Colonic mucosa (tissue), 4 donors: ENCODE measurements around the gene CYTIP. TPM values are rescaled to one million over a fixed set of nuclear protein-coding genes. Genes with fewer than 3 reads are reported as not detected.

Experiments used
- DNase-seq: peaks from one replicate; pipeline ENCODE4 v3.0.0-alpha.2; 2020
- H3K27ac ChIP-seq: fragments of 200-600 bp; one replicate; pipeline ENCODE4 v1.8.0; 2021
- H3K27me3 ChIP-seq: fragments of 200-600 bp; one replicate; pipeline ENCODE4 v1.8.0; 2021
- H3K36me3 ChIP-seq: fragments of 200-600 bp; one replicate; pipeline ENCODE4 v1.8.0; 2021
- H3K4me1 ChIP-seq: fragments of 200-600 bp; one replicate; pipeline ENCODE4 v1.8.0; 2021; ENCODE audit warnings: mild to moderate bottlenecking
- H3K4me3 ChIP-seq: fragments of 200-600 bp; one replicate; pipeline ENCODE4 v1.8.0; 2021
- H3K9ac ChIP-seq, 2 donors: one replicate each; pipeline ENCODE4 v1.7.0; 2013; ENCODE audit warnings: control low read depth in 2 of 2, low read depth in 2 of 2, low read length in 2 of 2
- H3K9me3 ChIP-seq: fragments of 200-600 bp; one replicate; pipeline ENCODE4 v1.8.0; 2021
- intact Hi-C: fragments of 100-400 bp; cut with DNase I; formaldehyde crosslinking; loops from one replicate; pipeline ENCODE4 v1.14.1; 2022
- total RNA-seq, 2 donors: library from RNA; stranded (reverse); fragmentation: NEBNext Ultra II Directional in 1 of 2; extraction: Animal tissue kit (Norgen Biotek cat#: 25700) in 1 of 2; gene quantifications; one replicate each; pipeline ENCODE4 v1.2.1, GENCODE V29; 2021
- TF ChIP-seq, protein P1 (sequence below): fragments of 200-600 bp; IDR thresholded peaks from one replicate; pipeline ENCODE4 v1.8.0; 2022; ENCODE audit warnings: antibody characterized with exemption, mild to moderate bottlenecking
- donor health status: healthy.
- donor health status: DM: no; HTN: no; CAD: no.
- donor health status: DM: no; HTN: no; CAD: no.

The CYTIP gene
- total RNA-seq, 2 donors from 2014 or later = 5.9 to 8.0 TPM

DNA sequence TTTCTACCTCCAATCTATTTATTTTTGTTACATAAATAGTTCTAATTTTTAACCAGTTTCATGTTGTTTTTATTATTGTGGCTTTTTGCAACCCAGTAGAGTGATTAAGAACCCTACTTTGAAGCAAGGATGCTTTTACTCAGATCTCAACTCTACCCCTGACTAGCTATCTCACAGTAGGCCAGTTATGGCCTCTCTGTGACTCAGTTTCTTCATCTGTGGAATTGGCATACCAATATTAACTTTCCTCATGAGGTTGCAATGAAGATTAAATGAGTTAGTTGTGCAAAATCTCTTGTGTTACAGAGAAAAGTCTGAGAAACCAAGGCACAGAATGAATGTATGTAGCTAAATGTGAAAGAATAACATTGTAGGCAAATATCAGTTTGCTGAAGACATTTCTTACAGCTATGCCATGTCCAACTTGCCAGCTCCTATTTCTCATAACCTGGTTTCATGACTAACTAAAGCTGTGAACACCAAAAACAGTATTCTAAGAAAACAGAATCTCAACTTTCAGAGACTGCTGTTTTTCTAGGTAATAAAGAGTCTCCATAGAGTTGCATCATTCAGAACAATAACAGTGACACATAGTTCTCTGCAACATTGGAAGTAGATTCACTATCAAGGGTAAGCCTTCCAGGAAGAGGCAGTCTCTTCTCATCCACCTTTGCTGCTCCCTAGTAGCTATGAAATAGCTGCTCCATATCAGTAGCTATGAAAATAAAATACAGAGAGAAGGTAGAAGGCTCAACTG is 33.2 kb upstream of the CYTIP start:
- intact Hi-C loops = no loop called here
- Histone ChIP-seq H3K36me3 (no peaks in the 10 kb centered on the region), H3K27ac (no peak overlapping the region), H3K4me3 (no peak overlapping the region), H3K9me3 (no peaks in the 10 kb centered on the region), H3K27me3 (no peaks in the 10 kb centered on the region), H3K4me1 (no peaks in the 10 kb centered on the region), H3K9ac (no peak overlapping the region)
- TF ChIP-seq, protein P1, sequence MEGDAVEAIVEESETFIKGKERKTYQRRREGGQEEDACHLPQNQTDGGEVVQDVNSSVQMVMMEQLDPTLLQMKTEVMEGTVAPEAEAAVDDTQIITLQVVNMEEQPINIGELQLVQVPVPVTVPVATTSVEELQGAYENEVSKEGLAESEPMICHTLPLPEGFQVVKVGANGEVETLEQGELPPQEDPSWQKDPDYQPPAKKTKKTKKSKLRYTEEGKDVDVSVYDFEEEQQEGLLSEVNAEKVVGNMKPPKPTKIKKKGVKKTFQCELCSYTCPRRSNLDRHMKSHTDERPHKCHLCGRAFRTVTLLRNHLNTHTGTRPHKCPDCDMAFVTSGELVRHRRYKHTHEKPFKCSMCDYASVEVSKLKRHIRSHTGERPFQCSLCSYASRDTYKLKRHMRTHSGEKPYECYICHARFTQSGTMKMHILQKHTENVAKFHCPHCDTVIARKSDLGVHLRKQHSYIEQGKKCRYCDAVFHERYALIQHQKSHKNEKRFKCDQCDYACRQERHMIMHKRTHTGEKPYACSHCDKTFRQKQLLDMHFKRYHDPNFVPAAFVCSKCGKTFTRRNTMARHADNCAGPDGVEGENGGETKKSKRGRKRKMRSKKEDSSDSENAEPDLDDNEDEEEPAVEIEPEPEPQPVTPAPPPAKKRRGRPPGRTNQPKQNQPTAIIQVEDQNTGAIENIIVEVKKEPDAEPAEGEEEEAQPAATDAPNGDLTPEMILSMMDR = no peak
- no peak for DNase-seq

DNA sequence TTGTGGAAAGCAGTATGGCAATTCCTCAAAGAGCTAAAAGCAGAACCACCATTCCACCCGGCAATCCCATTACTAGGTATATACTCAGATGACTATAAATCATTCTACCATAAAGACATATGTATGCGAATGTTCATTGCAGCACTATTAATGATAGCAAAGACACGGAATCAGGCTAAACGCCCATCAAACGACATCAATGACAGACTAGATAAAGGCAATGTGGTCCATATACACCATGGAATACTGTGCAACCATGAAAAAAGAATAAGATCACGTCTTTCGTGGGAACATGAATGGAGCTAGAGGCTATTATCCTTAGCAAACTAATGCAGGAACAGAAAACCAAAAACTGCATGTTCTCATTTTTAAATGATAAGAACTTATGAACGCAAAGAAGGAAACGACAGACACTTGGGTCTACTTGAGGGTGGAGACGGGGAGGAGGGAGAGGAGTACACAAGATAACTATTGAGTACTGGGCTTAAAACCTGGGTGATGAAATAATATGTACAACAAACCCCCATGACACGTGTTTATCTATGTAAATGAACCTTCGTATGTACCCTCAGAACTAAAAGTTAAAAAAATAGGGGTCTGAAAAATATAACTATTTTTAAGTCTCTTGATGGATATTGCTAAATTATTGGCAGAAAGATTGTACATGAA is 32.0 kb upstream of the CYTIP start:
- intact Hi-C loops = no loop called here
- no peak overlapping the region for H3K4me3 ChIP-seq
- DNase-seq = no peak
- H3K9ac ChIP-seq = no peak overlapping the region
- no peaks in the 10 kb centered on the region for H3K36me3 ChIP-seq
- no peak overlapping the region for H3K27ac ChIP-seq
- H3K27me3 ChIP-seq = no peaks in the 10 kb centered on the region
- H3K4me1 ChIP-seq = no peaks in the 10 kb centered on the region
- TF ChIP-seq, protein P1 = no peak
- H3K9me3 ChIP-seq = no peaks in the 10 kb centered on the region

DNA sequence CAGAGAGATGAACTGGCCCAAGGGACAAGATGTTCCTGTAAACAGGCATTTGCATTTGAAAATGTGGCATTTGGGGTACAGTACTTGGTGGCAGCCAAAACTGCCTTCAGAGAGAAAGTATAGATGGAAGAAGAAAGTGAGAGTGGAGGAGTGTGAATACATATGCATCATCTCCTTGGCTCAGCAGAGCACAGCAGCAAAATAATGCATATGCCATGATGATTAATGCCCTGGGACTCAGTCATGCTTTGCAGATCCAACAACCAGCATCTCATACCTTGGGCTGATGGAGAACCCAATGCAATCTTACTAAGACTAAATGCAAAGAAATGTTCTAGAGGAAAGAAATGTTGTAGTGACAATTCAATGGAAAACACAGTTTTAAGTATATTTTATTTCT is 29.7 kb upstream of the CYTIP start:
- Histone ChIP-seq H3K27me3 (no peaks in the 10 kb centered on the region), H3K4me3 (no peak overlapping the region), H3K27ac (no peak overlapping the region), H3K36me3 (no peaks in the 10 kb centered on the region), H3K9me3 (no peaks in the 10 kb centered on the region), H3K4me1 (no peaks in the 10 kb centered on the region), H3K9ac (no peak overlapping the region)
- no peak for DNase-seq
- TF ChIP-seq, protein P1 = no peak
- intact Hi-C loops = no loop called here

DNA sequence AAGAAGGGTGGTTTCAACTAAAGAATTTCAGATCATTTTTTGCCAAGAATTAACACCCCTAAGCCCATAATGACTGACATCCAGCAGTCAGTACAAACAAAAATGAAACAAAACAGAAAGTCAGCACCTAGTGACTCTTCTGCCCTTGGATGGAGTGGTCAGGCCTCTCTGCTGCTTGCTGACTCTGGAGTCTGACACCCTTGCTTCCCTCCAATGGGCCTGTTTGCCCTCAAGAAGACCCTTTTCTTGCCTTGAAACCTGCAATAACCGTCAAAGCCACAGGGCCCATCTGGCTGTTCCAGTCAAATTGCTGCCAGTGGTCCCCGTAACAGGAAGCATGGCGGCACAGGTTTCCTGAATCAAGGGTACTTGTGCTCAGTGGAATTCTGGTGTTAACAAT is 27.2 kb upstream of the CYTIP start:
- DNase-seq = no peak
- intact Hi-C loops = no loop called here
- H3K36me3 ChIP-seq = no peaks in the 10 kb centered on the region
- H3K4me3 ChIP-seq = no peak overlapping the region
- H3K9me3 ChIP-seq = no peaks in the 10 kb centered on the region
- H3K4me1 ChIP-seq = no peaks in the 10 kb centered on the region
- H3K9ac ChIP-seq = no peak overlapping the region
- H3K27me3 ChIP-seq = no peaks in the 10 kb centered on the region
- TF ChIP-seq, protein P1 = no peak
- no peak overlapping the region for H3K27ac ChIP-seq

DNA sequence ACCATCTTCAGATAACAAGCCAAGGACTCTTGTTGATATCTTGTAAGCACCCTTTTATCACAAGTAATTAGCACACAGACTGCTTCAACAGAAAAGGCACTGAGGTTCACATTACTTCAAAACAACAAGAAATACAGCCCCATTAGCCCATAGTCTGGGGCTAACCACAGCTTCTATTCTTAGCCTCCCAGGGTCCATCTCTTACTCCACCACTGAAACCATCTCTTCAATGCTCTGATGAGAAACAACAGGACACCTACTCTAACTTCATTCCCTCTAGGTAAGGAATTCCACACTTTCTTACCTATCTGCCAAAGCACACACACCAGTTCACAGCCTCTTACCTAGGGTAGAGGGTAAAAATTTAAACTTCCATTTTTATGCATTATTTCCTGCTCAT is 26.4 kb upstream of the CYTIP start:
- intact Hi-C loops = no loop called here

More for the DNA sequence above, 26.4 kb upstream of the CYTIP start:
- H3K36me3 ChIP-seq = no peaks in the 10 kb centered on the region
- DNase-seq = no peak
- no peaks in the 10 kb centered on the region for H3K27me3 ChIP-seq
- H3K4me3 ChIP-seq = no peak overlapping the region
- no peaks in the 10 kb centered on the region for H3K4me1 ChIP-seq
- H3K9ac ChIP-seq = no peak overlapping the region
- H3K27ac ChIP-seq = peak overlapping the region; percentile 62
- TF ChIP-seq, protein P1 = no peak
- no peaks in the 10 kb centered on the region for H3K9me3 ChIP-seq
